Fibroblast of villous mesenchyme (primary cell): ENCODE results near the gene NIN. TPM values are rescaled to one million over a fixed set of nuclear protein-coding genes. Genes with fewer than 3 reads are reported as not detected.

ENCODE experiments used
- DNase-seq: peaks from one replicate; pipeline ENCODE4 v3.0.0-alpha.2; 2010; ENCODE audit warnings: low read depth
- H3K4me3 ChIP-seq: 2 replicates; pipeline ENCODE4 v1.5.1; 2011; ENCODE audit warnings: low read depth, mild to moderate bottlenecking, low read length
- total RNA-seq: library from RNA; depleted of rRNA; stranded (reverse); fragments of >200 nt; gene quantifications from 2 replicates; pipeline ENCODE4 v1.2.3, GENCODE V29; 2012
- TF ChIP-seq, protein P1 (sequence below): IDR thresholded peaks from 2 replicates; pipeline ENCODE4 v1.5.1; 2012; ENCODE audit warnings: low read depth, mild to moderate bottlenecking, low read length; ENCODE audit not compliant: insufficient read depth

Gene NIN
- total RNA-seq, 1 donor, result 29.8 TPM

DNA sequence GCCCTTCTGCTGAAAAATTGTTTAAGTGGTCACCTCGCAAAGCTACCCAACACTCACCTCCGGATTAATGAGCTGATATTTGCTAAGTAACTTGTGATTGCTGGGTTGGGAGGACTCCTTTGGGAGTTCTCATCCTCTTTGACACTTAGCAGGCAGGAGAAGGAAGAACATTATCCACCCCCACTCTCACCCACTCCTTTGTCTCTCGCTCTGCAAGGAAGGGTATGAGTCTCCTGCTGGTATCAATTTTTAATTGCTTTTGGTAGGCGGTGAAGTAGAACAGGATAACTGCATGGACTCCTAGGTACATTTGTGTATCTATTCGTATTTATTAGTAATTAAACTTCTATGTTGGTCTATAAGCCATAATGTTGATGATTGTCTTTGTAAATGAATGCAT lies 34.0 kb upstream of the NIN start:
- H3K4me3 ChIP-seq, result no peak overlapping the region
- no peak for DNase-seq
- TF ChIP-seq, protein P1, sequence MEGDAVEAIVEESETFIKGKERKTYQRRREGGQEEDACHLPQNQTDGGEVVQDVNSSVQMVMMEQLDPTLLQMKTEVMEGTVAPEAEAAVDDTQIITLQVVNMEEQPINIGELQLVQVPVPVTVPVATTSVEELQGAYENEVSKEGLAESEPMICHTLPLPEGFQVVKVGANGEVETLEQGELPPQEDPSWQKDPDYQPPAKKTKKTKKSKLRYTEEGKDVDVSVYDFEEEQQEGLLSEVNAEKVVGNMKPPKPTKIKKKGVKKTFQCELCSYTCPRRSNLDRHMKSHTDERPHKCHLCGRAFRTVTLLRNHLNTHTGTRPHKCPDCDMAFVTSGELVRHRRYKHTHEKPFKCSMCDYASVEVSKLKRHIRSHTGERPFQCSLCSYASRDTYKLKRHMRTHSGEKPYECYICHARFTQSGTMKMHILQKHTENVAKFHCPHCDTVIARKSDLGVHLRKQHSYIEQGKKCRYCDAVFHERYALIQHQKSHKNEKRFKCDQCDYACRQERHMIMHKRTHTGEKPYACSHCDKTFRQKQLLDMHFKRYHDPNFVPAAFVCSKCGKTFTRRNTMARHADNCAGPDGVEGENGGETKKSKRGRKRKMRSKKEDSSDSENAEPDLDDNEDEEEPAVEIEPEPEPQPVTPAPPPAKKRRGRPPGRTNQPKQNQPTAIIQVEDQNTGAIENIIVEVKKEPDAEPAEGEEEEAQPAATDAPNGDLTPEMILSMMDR, result no peak

DNA sequence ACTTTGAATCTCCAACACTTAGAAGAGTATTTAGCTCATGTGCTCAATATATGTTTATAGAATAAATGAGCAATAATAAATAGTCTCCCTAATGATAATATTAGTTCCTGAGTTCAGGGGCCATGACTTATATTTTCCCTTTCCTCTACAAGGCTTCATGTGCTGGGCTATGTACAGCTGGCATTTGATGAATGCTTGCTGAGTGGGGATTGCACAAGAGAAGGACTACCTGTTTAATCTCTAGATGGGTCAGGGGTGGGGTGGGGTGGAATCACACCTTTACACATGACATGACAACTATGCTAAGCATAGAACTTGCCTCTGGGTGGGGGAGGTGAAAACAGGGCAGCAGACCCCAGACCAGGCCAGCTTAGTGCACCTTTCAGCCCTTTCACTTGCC lies 33.3 kb upstream of the NIN start:
- H3K4me3 ChIP-seq, result no peak overlapping the region
- TF ChIP-seq, protein P1, result no peak
- no peak for DNase-seq

DNA sequence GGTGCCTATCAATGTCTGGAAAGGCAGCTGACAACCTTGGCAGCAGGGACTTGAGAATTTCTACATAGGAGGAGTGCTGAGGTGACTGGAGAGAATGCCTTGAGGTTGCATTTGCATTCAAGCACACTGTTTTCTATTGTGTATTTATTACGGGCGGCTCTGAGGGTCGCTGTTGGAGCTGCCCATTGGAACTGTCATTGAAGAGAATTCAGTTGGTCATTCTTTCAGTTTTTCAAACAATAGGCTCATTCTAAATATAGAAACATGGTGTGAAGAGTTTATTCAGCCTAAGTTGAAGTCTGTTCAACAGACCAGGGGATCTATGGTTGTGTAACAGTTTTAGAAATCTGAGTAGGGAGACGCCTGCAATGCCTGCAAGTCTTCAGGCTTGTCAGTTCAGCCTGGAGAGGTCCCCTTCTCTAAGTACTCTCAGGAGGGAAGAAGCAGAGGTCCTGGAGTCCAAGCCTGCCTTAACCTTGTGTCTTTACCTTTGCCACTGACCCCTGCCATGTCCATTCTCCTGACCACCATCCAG lies 31.1 kb upstream of the NIN start:
- TF ChIP-seq, protein P1, result no peak
- peak; percentile 79 for DNase-seq
- no peak overlapping the region for H3K4me3 ChIP-seq

DNA sequence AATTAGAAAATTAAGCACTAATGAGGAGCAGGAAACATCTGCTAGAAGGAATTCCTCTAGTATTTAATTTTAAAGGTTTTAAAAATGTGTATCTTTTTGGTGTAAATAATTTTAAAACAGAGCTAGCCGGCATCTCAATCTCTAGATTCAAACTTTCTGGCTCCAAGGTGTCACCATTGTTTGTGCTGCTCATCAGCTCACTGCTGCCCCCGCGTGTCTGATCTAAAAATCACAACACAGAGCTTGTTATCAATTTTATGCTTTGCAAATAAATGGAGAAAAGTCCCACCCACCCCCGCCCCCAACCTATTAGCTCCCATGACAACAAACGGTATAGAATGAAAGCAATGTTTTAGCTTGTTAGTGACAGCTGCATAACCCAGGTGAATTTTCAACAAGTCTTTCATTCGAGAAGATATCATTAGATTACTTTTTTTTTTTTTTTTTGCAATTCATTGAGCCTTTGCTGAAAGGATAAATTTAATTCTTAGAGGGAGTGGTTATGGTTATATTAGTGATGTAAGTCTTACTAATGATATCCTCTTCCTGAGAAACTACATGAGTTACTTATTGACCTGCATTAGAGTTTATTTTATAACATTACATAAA lies 29.6 kb upstream of the NIN start:
- DNase-seq, result peak; percentile 82
- peak overlapping the region; percentile 56 for H3K4me3 ChIP-seq
- TF ChIP-seq, protein P1, result peak; percentile 69

DNA sequence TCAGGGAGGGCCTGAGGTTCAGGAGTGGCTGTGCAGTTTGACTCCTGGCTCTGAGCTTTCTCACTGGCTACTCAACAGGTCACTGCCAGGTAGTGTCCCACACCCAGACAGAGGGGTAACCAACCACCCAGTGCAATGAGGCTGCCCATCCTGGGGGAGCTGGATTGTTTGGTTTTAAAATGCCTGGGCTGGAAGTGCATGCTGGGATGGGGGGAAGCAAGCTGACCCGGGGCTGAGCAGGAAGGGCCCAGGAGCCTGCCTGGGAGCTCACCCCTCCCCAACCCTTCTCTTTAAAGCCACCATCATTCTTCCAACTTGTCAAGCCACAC lies 28.3 kb upstream of the NIN start:
- H3K4me3 ChIP-seq, result no peak overlapping the region
- DNase-seq, result no peak
- TF ChIP-seq, protein P1, result no peak

DNA sequence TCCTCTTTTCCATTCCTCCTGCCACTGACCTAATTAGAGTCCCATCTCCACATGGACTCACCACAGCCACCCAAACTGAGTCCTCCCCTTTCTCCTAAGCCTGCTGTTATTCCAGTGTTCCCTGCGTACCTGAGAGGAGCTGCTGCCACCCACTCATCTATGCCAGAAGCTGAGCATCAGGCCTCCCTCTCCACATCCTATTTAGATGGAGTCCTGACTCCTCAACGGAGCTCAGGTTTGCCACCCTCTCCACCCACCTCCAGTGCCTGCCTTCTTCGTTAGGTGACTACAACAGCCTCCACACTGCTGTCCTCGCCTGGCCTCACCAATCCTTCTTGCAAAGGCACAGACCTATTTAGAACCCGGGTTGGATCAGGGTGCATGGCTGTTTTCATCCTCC lies 25.7 kb upstream of the NIN start:
- TF ChIP-seq, protein P1, result no peak
- DNase-seq, result no peak
- H3K4me3 ChIP-seq, result no peak overlapping the region

DNA sequence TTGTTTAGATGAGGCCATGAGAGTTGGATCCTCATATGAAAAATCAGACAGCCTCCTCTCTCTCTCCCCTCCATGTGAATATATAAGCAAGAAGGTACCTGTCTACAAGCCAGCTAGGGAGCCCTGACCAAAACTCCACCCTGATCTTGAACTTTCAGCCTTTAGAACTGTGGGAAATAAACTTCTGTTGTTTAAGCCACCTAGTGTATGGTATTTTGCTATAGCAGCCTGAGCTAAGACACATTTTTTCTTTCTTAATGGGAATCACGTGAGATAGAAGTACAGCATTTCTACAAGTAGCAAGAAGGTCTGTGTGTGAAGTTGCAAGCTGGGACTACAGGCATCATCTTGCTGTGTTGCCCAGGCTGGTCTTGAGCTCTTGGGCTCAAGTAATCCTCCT lies 24.6 kb upstream of the NIN start:
- DNase-seq, result peak; percentile 31
- TF ChIP-seq, protein P1, result peak; percentile 20
- no peak overlapping the region for H3K4me3 ChIP-seq
